ENCODE measurements around the gene SPOCK2.

The SPOCK2 gene

GRCh38 chr10:72010234-72010973 is 77.9 kb downstream of the SPOCK2 start:
- no peak for DNase-seq (ENCODE audit: low spot score)

GRCh38 chr10:72009425-72010081 is 78.8 kb downstream of the SPOCK2 start:
- peak; percentile 98 for DNase-seq (ENCODE audit: low spot score)

- DNase-seq (ENCODE audit: low spot score), result no peak
Observed at GRCh38 chr10:72009051-72009424, 79.3 kb downstream of the SPOCK2 start.
